ENCODE results near the gene DLG1. TPM values are rescaled to one million over a fixed set of nuclear protein-coding genes. Genes with fewer than 3 reads are reported as not detected.
A peak's percentile ranks its signal among the peaks of the same experiment; 100 is the strongest.

Gene DLG1
- total and polyA plus RNA-seq, 7 donors = 16.1 to 57.6 (median 51.3) TPM

- Histone ChIP-seq H3K27me3 (ENCODE audit: insufficient read depth in 3 of 3, low read length in 2 of 3) (no peaks in the 10 kb centered on the region), H3K9me3 (peaks cover 8% of the 10 kb centered on the region), H3K27ac (no peak overlapping the region), H3K4me3 (no peak overlapping the region), H3K4me1 (peaks cover 9% of the 10 kb centered on the region), H3K36me3 (ENCODE audit: insufficient read depth in 1 of 2, low read depth in 1 of 2) (no peaks in the 10 kb centered on the region)
- ATAC-seq = peak; percentile 74 to 95 (median 94)
- no peak for TF ChIP-seq CTCF (IDR thresholded peaks at IDR 0.05)
- WGBS, 3 donors = 25 to 42% (median 37%) methylated on average over 1 of the region's 1 CpG
- peak in 1 of 2 donors; percentile 59 for DNase-seq
- intact Hi-C loops (cut with DNase I) = no loop called here
Measured at GRCh38 chr3:197151580-197151979, 146.8 kb downstream of the DLG1 start.

DNA sequence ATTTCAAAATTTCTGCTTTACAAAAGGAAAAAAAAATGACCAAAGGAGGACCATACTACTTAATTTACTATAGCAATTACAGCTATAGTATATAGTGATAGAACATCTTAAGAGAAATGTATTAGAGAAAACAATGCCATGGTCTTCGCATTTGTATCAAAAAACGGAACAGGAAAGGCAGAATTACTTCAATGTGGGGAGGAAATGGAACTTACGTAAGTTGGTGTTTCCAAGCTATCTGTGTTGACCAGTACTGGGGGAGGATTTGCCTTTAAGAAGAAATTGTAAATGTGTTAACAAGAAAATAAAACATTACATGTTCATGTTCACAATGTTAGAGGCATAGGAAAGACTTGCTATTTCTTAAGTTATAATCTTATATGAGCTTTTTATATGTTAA, 148.9 kb downstream of the DLG1 start:
- ATAC-seq (no peak), DNase-seq (no peak)
- Histone ChIP-seq H3K4me1 (peaks cover 9% of the 10 kb centered on the region), H3K4me3 (no peak overlapping the region), H3K27ac (no peak overlapping the region), H3K9me3 (no peaks in the 10 kb centered on the region), H3K27me3 (ENCODE audit: insufficient read depth in 3 of 3, low read length in 2 of 3) (no peaks in the 10 kb centered on the region), H3K36me3 (ENCODE audit: insufficient read depth in 1 of 2, low read depth in 1 of 2) (no peaks in the 10 kb centered on the region)
- TF ChIP-seq CTCF (IDR thresholded peaks at IDR 0.05) = no peak
- intact Hi-C loops (cut with DNase I) = no loop called here
- 81 to 86% (median 86%) methylated on average over 3 of the region's 3 CpGs for WGBS, 3 donors

DNA sequence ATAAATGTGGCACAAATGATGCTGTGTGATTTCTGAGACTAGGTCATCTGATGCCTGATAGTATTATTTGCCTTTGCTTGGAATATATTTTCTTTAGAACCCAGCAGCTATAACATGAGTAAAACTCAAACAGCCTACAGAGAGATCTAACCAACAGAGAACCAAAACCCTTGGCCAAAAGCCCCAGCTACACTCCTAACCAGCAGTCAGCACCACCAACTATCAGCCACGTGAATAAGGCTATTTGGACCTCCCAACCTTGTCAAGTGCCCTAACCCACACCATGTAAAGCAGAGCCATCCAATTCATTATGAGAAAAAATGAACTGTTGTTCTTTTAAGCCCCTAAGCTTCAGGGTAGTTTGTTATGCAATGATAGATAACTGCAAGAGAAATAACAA, 154.2 kb downstream of the DLG1 start:
- WGBS, 3 donors = 76 to 80% (median 79%) methylated on average over 1 of the region's 1 CpG
- no peak for DNase-seq
- no peaks in the 10 kb centered on the region for H3K4me1 ChIP-seq
- H3K27ac ChIP-seq = no peak overlapping the region
- intact Hi-C loops (cut with DNase I) = no loop called here
- ATAC-seq = no peak
- H3K4me3 ChIP-seq = no peak overlapping the region
- H3K9me3 ChIP-seq = no peaks in the 10 kb centered on the region
- no peak for TF ChIP-seq CTCF (IDR thresholded peaks at IDR 0.05)
- peaks cover 3 to 30% of the 10 kb centered on the region in 2 donors for H3K36me3 ChIP-seq (ENCODE audit: insufficient read depth in 1 of 2, low read depth in 1 of 2)
- no peaks in the 10 kb centered on the region for H3K27me3 ChIP-seq (ENCODE audit: insufficient read depth in 3 of 3, low read length in 2 of 3)

DNA sequence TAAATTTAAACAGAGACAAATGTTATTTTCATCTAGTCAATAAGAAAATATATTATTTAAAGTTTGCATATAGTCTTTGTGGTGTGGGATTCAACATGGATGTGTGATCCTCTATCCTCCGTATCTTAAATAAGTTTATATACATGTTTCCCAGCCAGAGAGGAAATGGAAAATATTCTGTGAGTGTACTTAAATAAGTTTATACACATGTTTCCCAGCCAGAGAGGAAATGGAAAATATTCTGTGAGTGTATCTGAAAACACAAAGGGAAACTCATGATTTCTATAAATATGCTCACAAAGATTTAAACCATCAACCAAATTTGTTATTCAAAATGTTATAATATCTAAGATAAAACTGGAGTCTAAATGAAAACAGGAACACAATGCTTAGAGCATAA, 158.8 kb downstream of the DLG1 start:
- intact Hi-C loops (cut with DNase I) = no loop called here

More for the DNA sequence above, 158.8 kb downstream of the DLG1 start:
- Histone ChIP-seq H3K36me3 (ENCODE audit: insufficient read depth in 1 of 2, low read depth in 1 of 2) (peaks cover 4 to 73% of the 10 kb centered on the region in 2 donors), H3K27me3 (ENCODE audit: insufficient read depth in 3 of 3, low read length in 2 of 3) (no peaks in the 10 kb centered on the region), H3K27ac (no peak overlapping the region), H3K4me3 (no peak overlapping the region), H3K9me3 (no peaks in the 10 kb centered on the region), H3K4me1 (no peaks in the 10 kb centered on the region)
- no peak for TF ChIP-seq CTCF (IDR thresholded peaks at IDR 0.05)
- ATAC-seq (no peak), DNase-seq (no peak)
- 82 to 89% (median 84%) methylated on average over 1 of the region's 1 CpG for WGBS, 3 donors

All from psoas muscle (tissue), 8 donors.